AG04450 (cell line): ENCODE data around the gene CLDN19. TPM values are rescaled to one million over a fixed set of nuclear protein-coding genes. Genes with fewer than 3 reads are reported as not detected.

ENCODE experiments used
- CTCF ChIA-PET: fragments of 300-600, 350-600 bp; formaldehyde crosslinking; extraction: SDS; loops from one replicate; lab custom pipeline; 2022; ENCODE audit warnings: antibody characterized with exemption, inconsistent platforms; lab: Charles Lee
- POLR2A ChIA-PET: fragments of 350-600 bp; formaldehyde crosslinking; extraction: SDS; loops from one replicate; lab custom pipeline; 2021; ENCODE audit warnings: antibody characterized with exemption, inconsistent platforms; lab: Yijun Ruan, JAX
- DNase-seq: peaks from one replicate; pipeline ENCODE4 v3.0.0-alpha.2; 2011; ENCODE audit warnings: low read depth, low spot score
- H3K27ac ChIP-seq: one replicate; pipeline ENCODE4 v1.5.1; 2012; ENCODE audit warnings: low read depth, low read length, control low read depth
- H3K27me3 ChIP-seq: one replicate; pipeline ENCODE4 v1.6.0; 2012; ENCODE audit warnings: low read length; ENCODE audit not compliant: control insufficient read depth, insufficient read depth
- H3K4me3 ChIP-seq: 2 replicates; pipeline ENCODE4 v1.5.1; 2011; ENCODE audit warnings: mild to moderate bottlenecking, low read depth, low read length, control low read depth
- H3K9me3 ChIP-seq: 2 replicates; pipeline ENCODE4 v1.5.1; 2012; ENCODE audit warnings: low read length; ENCODE audit not compliant: control insufficient read depth, insufficient read depth
- polyA plus RNA-seq: library from polyadenylated mRNA; depleted of rRNA; stranded (reverse); fragments of >200 nt; gene quantifications from 2 replicates; pipeline ENCODE4 v1.2.3, GENCODE V29; 2011; rRNA removed
- TF ChIP-seq, protein P1 (sequence below): IDR thresholded peaks from 2 replicates; pipeline ENCODE4 v1.5.1; 2011; ENCODE audit warnings: low read depth, low read length, control low read depth, inconsistent platforms

The CLDN19 gene
- polyA plus RNA-seq, 1 experiment = not detected

DNA sequence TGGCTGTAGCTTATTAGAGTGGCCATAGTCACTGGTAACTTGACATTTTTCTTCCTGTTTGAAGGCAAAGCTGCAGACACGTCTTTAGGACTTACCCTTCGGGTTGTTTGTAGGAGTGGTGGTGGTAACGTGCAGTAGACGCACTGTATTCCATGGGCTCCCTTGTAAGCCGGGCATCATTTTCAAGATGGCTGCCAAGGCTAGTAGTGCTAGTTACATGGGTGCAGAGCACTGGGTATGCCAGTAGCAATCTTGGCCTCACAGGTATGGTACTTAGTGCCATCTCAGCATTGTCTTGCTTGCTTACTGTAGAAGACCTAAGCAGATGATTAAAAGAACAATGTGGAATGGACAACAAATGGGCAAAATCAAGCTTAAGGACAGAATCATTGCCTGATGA lies 55.9 kb downstream of the CLDN19 start:
- H3K9me3 ChIP-seq = no peaks in the 10 kb centered on the region
- no peak overlapping the region for H3K27ac ChIP-seq
- H3K4me3 ChIP-seq = peak overlapping the region; percentile 88
- POLR2A ChIA-PET = interaction anchor here (3.6 kb wide), 1 partner anchor 82 kb away, joined by 32 read pairs; the partner anchor contains the start of genes C1orf50 and P3H1
- H3K27me3 ChIP-seq = no peaks in the 10 kb centered on the region
- CTCF ChIA-PET = interaction anchor here (1.2 kb wide), 1 partner anchor 511 kb away, joined by 4 read pairs; no protein-coding TSS in a partner anchor
- TF ChIP-seq, protein P1, sequence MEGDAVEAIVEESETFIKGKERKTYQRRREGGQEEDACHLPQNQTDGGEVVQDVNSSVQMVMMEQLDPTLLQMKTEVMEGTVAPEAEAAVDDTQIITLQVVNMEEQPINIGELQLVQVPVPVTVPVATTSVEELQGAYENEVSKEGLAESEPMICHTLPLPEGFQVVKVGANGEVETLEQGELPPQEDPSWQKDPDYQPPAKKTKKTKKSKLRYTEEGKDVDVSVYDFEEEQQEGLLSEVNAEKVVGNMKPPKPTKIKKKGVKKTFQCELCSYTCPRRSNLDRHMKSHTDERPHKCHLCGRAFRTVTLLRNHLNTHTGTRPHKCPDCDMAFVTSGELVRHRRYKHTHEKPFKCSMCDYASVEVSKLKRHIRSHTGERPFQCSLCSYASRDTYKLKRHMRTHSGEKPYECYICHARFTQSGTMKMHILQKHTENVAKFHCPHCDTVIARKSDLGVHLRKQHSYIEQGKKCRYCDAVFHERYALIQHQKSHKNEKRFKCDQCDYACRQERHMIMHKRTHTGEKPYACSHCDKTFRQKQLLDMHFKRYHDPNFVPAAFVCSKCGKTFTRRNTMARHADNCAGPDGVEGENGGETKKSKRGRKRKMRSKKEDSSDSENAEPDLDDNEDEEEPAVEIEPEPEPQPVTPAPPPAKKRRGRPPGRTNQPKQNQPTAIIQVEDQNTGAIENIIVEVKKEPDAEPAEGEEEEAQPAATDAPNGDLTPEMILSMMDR = no peak
- no peak for DNase-seq

Other genes with a start within 250 kb of the CLDN19 start
- 25.8 and 36.1 TPM in 2 replicates for gene PPIH, start 81.8 kb downstream of the CLDN19 start, polyA plus RNA-seq
- gene YBX1, start 57.8 kb downstream of the CLDN19 start, polyA plus RNA-seq = 599 and 636 TPM in 2 replicates
- gene P3H1, start 26.8 kb upstream of the CLDN19 start, polyA plus RNA-seq = 156 and 188 TPM in 2 replicates
- gene C1orf50, start 27.0 kb upstream of the CLDN19 start, polyA plus RNA-seq = 5.4 and 6.4 TPM in 2 replicates
- 0.04 TPM in 1 of 2 replicates, not detected in the other for gene TMEM269, start 44.8 kb upstream of the CLDN19 start, polyA plus RNA-seq
- gene ERMAP, start 76.9 kb upstream of the CLDN19 start, polyA plus RNA-seq = 16.1 and 18.2 TPM in 2 replicates
- gene SVBP, start 77.2 kb upstream of the CLDN19 start, polyA plus RNA-seq = 25.7 and 29.8 TPM in 2 replicates
- 5.6 and 6.3 TPM in 2 replicates for gene ZNF691, start 106.4 kb upstream of the CLDN19 start, polyA plus RNA-seq
- 114 and 140 TPM in 2 replicates for gene SLC2A1, start 218.6 kb upstream of the CLDN19 start, polyA plus RNA-seq